T-cell (primary cell): ENCODE data around the gene NUP50. TPM values are rescaled to one million over a fixed set of nuclear protein-coding genes. Genes with fewer than 3 reads are reported as not detected.
"Not testable (repeated sequence)": the region's sequence is repeated elsewhere in the genome, so short reads cannot be mapped to it uniquely, and the experiment has no call there.

Experiments used
- ATAC-seq, 4 experiments: fragments of 200-7000 bp in 3 of 4; fragments of 150-1000 bp in 1 of 4; cut with Tn5 transposase; replicated peaks in 1 of 4; 1 replicate in 3 of 4; 2 replicates in 1 of 4; pipeline ENCODE4 v1.10.0; 2021; ENCODE audit warnings: moderate library complexity in 3 of 4, mild to moderate bottlenecking in 2 of 4, moderate number of reproducible peaks in 1 of 4
- CTCF ChIA-PET, 2 donors: fragments of 300-600 bp; sonication (Branson Sonifier 250); formaldehyde crosslinking; loops; one replicate each; lab custom pipeline; 2022; ENCODE audit warnings: antibody characterized with exemption in 2 of 2; lab: Charles Lee
- POLR2A ChIA-PET, 2 donors: fragments of 300-600 bp; sonication (Branson Sonifier 250); formaldehyde crosslinking; loops; one replicate each; lab custom pipeline; 2022; ENCODE audit warnings: antibody characterized with exemption in 2 of 2; lab: Charles Lee
- DNase-seq, 35 experiments: peaks; one replicate each; pipeline versions ENCODE4 v3.0.0 to v3.0.0-alpha.2; 2013 to 2023
- H3K27ac ChIP-seq: one replicate; pipeline ENCODE4 v1.5.1; 2013; ENCODE audit warnings: low read length
- H3K27me3 ChIP-seq, 2 experiments: replicated peaks in 1 of 2; 1 replicate in 1 of 2; 2 replicates in 1 of 2; pipeline versions ENCODE4 v1.6.1 to v1.7.0; 2013; ENCODE audit warnings: low read length in 1 of 2, mixed read lengths in 1 of 2; ENCODE audit not compliant: control insufficient read depth in 2 of 2, insufficient read depth in 2 of 2; ENCODE audit errors: extremely low read depth in 1 of 2
- H3K36me3 ChIP-seq, 2 donors: 1 replicate in 1 of 2; 2 replicates in 1 of 2; pipeline versions ENCODE4 v1.6.1 to v1.7.0; 2013; ENCODE audit warnings: low read length in 1 of 2; ENCODE audit not compliant: control insufficient read depth in 2 of 2, insufficient read depth in 1 of 2; ENCODE audit errors: extremely low read depth in 1 of 2
- H3K4me1 ChIP-seq, 2 experiments: 1 replicate in 1 of 2; 2 replicates in 1 of 2; pipeline versions ENCODE4 v1.6.1 to v1.7.0; 2013; ENCODE audit warnings: low read length in 2 of 2, mixed read lengths in 1 of 2; ENCODE audit not compliant: insufficient read depth in 2 of 2, control insufficient read depth in 1 of 2; ENCODE audit errors: extremely low read depth in 1 of 2
- H3K4me3 ChIP-seq, 2 donors: 1 replicate in 1 of 2; 2 replicates in 1 of 2; pipeline versions ENCODE4 v1.5.1 to v1.7.0; 2013; ENCODE audit warnings: mild to moderate bottlenecking in 2 of 2, low read length in 1 of 2, moderate library complexity in 1 of 2; ENCODE audit not compliant: control insufficient read depth in 1 of 2; ENCODE audit errors: extremely low read depth in 1 of 2
- H3K9me3 ChIP-seq: 2 replicates; pipeline ENCODE4 v1.7.0; 2013
- H3K27ac Mint-ChIP-seq, 2 donors: one replicate each; pipeline ENCODE4 v1.8.0; 2020 to 2021; ENCODE audit warnings: mild to moderate bottlenecking in 2 of 2, mixed read lengths in 2 of 2
- H3K27me3 Mint-ChIP-seq, 2 donors: one replicate each; pipeline ENCODE4 v1.8.0; 2021 to 2022; ENCODE audit warnings: mixed read lengths in 2 of 2
- H3K36me3 Mint-ChIP-seq: one replicate; pipeline ENCODE4 v1.8.0; 2021; ENCODE audit warnings: mixed read lengths
- H3K4me1 Mint-ChIP-seq, 3 donors: one replicate each; pipeline ENCODE4 v1.8.0; 2020 to 2022; ENCODE audit warnings: mixed read lengths in 3 of 3, mild to moderate bottlenecking in 1 of 3
- H3K4me3 Mint-ChIP-seq, 3 donors: one replicate each; pipeline ENCODE4 v1.8.0; 2020 to 2022; ENCODE audit warnings: mild to moderate bottlenecking in 3 of 3, mixed read lengths in 3 of 3, moderate library complexity in 3 of 3
- H3K9me3 Mint-ChIP-seq, 3 donors: one replicate each; pipeline ENCODE4 v1.8.0; 2020 to 2022; ENCODE audit warnings: mixed read lengths in 3 of 3
- WGBS: methylation state at CpG from one replicate; pipeline ENCODE4 v1.1.5; 2013; ENCODE audit warnings: missing lambda C conversion rate; ENCODE audit not compliant: insufficient coverage; 5-methylcytosine and 5-hydroxymethylcytosine counted together
- total RNA-seq, 35 experiments: library from RNA in 6 of 35; stranded (reverse) in 6 of 35; fragments of 120-200 nt in 1 of 35; gene quantifications; one replicate each; pipeline versions ENCODE4 v1.2.1 to v1.2.4 and lab custom pipeline; 2013 to 2026

Gene NUP50
- total RNA-seq, 5 donors from 2014 or later (not counting 1 experiment from before 2014, with no cell fraction given): 97.0 to 151 (median 126) TPM

GRCh38 chr22:45187891-45188290, 24.2 kb downstream of the NUP50 start:
- Histone ChIP-seq H3K4me3 (no peak overlapping the region), H3K27ac (no peak overlapping the region), H3K9me3 (no peaks in the 10 kb centered on the region), H3K4me1 (no peaks in the 10 kb centered on the region), H3K36me3 (peaks cover 8 to 44% of the 10 kb centered on the region in 2 donors), H3K27me3 (no peaks in the 10 kb centered on the region)
- no peak for ATAC-seq
- Mint-ChIP-seq H3K27ac (peak overlapping the region in 1 of 2 donors; percentile 13), H3K36me3 (peaks cover 25% of the 10 kb centered on the region), H3K4me3 (no peak overlapping the region), H3K27me3 (no peaks in the 10 kb centered on the region), H3K4me1 (peaks cover 6 to 17% (median 10%) of the 10 kb centered on the region in 3 donors), H3K9me3 (no peaks in the 10 kb centered on the region)
- POLR2A ChIA-PET: no interaction called here
- no peak for DNase-seq
- WGBS: no CpG with 5 or more reads among the region's 4 CpGs
- CTCF ChIA-PET: no interaction called here

DNA sequence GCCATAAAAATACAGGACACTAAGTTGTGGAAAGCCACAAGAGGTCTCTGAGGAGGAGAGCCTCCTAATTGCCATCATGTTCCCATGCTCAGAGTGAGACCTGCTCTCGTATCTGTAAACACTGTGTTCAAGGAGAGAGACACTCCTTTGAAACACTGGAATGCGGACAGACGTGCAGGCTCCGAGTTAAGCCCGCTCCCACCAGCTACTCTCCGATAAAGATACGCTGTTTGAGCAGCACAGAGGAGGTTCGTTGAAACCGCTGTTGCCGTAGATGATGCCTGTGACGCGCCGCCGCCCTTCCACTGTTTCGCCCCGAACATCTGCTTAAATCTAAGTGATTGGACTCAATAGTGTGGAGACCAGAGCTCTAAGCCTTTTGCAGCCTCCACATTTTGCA, 25.1 kb downstream of the NUP50 start:
- H3K36me3 ChIP-seq: peaks cover 7 to 36% of the 10 kb centered on the region in 2 donors
- ChIA-PET CTCF (no interaction called here), POLR2A (no interaction called here)
- Mint-ChIP-seq H3K4me3 (no peak overlapping the region), H3K4me1 (peaks cover 6 to 17% (median 10%) of the 10 kb centered on the region in 3 donors), H3K27ac (no peak overlapping the region), H3K27me3 (no peaks in the 10 kb centered on the region), H3K36me3 (peaks cover 19% of the 10 kb centered on the region), H3K9me3 (no peaks in the 10 kb centered on the region)
- H3K27me3 ChIP-seq: no peaks in the 10 kb centered on the region
- no peak overlapping the region for H3K27ac ChIP-seq
- H3K9me3 ChIP-seq: no peaks in the 10 kb centered on the region
- no peak for ATAC-seq
- 88% methylated on average over 9 of the region's 16 CpGs for WGBS
- H3K4me1 ChIP-seq: no peaks in the 10 kb centered on the region
- DNase-seq: no peak
- no peak overlapping the region for H3K4me3 ChIP-seq

DNA sequence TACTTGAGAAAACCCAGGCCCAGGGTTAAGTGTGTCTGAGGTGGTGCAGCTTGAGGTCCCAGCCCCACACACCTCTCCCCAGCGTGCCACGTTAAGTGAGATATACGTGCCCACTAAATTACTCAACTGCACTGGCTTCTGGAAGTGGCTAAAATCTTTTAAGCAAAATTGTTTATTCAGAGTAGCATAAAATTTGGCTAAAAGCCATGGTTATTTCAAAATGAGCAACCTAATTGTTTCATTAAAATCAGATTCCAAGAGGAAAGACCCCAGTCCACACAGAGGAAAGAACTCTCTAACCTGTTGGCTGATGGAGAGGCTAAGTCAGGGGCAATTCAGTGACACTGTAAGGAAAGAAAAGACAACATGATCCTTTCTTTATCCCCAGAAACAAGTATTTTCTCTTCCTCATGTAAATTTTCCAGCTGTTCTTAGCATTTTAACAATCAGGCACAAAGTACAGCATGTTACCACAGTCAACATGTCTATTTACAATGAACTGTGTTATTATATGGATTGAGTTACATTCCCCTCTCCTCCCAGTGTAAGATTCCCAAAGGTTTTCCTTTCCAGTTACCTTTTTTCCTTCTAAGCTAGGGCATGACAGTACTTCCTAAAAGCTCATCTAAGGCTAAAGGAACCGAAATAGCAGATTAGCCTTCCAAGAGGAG, 26.6 kb downstream of the NUP50 start:
- Histone ChIP-seq H3K9me3 (no peaks in the 10 kb centered on the region), H3K36me3 (peaks cover 7 to 24% of the 10 kb centered on the region in 2 donors), H3K27ac (no peak overlapping the region), H3K4me3 (no peak overlapping the region), H3K27me3 (no peaks in the 10 kb centered on the region), H3K4me1 (no peaks in the 10 kb centered on the region)
- Mint-ChIP-seq H3K4me3 (no peak overlapping the region), H3K9me3 (no peaks in the 10 kb centered on the region), H3K4me1 (peaks cover 6 to 15% (median 9%) of the 10 kb centered on the region in 3 donors), H3K27ac (no peak overlapping the region), H3K27me3 (no peaks in the 10 kb centered on the region), H3K36me3 (peaks cover 11% of the 10 kb centered on the region)
- ChIA-PET CTCF (no interaction called here), POLR2A (no interaction called here)
- DNase-seq (no peak), ATAC-seq (no peak)
- WGBS: no CpG with 5 or more reads among the region's 4 CpGs

- H3K4me3 Mint-ChIP-seq, H3K27ac ChIP-seq, DNase-seq, H3K27me3 Mint-ChIP-seq, H3K4me1 ChIP-seq, H3K9me3 Mint-ChIP-seq, H3K4me1 Mint-ChIP-seq, H3K4me3 ChIP-seq, ATAC-seq, H3K27me3 ChIP-seq, H3K9me3 ChIP-seq, H3K27ac Mint-ChIP-seq: not testable (repeated sequence)
- CTCF ChIA-PET: interaction anchor here in 1 of 2 donors (0.8 kb wide), 1 partner anchor 11 kb away, joined by 3 read pairs; no protein-coding TSS in a partner anchor
- WGBS: 100% methylated on average over 5 of the region's 9 CpGs
- H3K36me3 ChIP-seq: peaks cover 15 to 18% of the 10 kb centered on the region in 2 donors
- POLR2A ChIA-PET: interaction anchor here in 1 of 2 donors (0.6 to 0.7 kb wide), 2 partner anchors 9 to 27 kb away, joined by 4 to 6 read pairs; no protein-coding TSS in a partner anchor
- peaks cover 16% of the 10 kb centered on the region for H3K36me3 Mint-ChIP-seq
These were observed 28.0 kb downstream of the NUP50 start for GRCh38 chr22:45191746-45192145.

DNA sequence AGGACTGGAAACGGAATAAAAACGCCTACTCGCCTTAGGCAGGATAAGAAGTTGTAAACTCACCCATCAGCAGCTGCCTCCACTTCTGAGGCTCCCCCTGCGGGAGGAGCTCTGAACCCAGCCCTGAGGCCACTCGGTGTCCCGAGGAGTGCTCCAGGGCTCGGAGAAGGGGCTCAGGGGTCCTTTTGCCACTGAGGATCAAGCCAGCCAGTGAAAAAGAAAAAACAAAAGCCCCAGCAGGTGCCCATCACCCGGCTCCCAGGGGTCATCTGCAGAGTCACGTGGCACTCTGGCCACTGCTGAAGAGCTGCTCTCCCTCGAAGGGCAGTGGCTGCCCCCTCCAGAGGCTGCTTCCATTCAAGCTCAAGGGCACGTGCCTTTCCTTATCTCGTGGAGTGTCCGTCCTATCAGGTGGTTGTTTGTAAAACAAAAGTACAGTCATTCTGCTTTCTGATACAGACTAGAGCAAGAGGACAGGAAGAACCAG, 29.0 kb downstream of the NUP50 start:
- H3K9me3 ChIP-seq: no peaks in the 10 kb centered on the region
- Mint-ChIP-seq H3K4me1 (peaks cover 0 to 2% (median 0%) of the 10 kb centered on the region in 3 donors), H3K9me3 (no peaks in the 10 kb centered on the region), H3K4me3 (no peak overlapping the region), H3K27ac (peak overlapping the region in 1 of 2 donors; percentile 22), H3K36me3 (peaks cover 18% of the 10 kb centered on the region), H3K27me3 (no peaks in the 10 kb centered on the region)
- no peaks in the 10 kb centered on the region for H3K27me3 ChIP-seq
- no peak for DNase-seq
- ChIA-PET POLR2A (no interaction called here), CTCF (interaction anchor here in 1 of 2 donors (0.8 kb wide), 1 partner anchor 12 kb away, joined by 3 read pairs; no protein-coding TSS in a partner anchor)
- H3K36me3 ChIP-seq: peaks cover 15 to 23% of the 10 kb centered on the region in 2 donors
- no peak overlapping the region for H3K4me3 ChIP-seq
- no peak for ATAC-seq
- H3K4me1 ChIP-seq: no peaks in the 10 kb centered on the region
- 90% methylated on average over 12 of the region's 13 CpGs for WGBS
- no peak overlapping the region for H3K27ac ChIP-seq

- WGBS: 95% methylated on average over 17 of the region's 17 CpGs
- ChIA-PET CTCF (no interaction called here), POLR2A (no interaction called here)
- no peaks in the 10 kb centered on the region for H3K4me1 Mint-ChIP-seq
- no peak overlapping the region for H3K27ac Mint-ChIP-seq
- Histone ChIP-seq H3K36me3 (peaks cover 23 to 24% of the 10 kb centered on the region in 2 donors), H3K9me3 (no peaks in the 10 kb centered on the region), H3K4me3 (no peak overlapping the region), H3K4me1 (no peaks in the 10 kb centered on the region), H3K27ac (no peak overlapping the region), H3K27me3 (no peaks in the 10 kb centered on the region)
- DNase-seq (no peak), ATAC-seq (no peak)
- no peaks in the 10 kb centered on the region for H3K27me3 Mint-ChIP-seq
- peaks cover 25% of the 10 kb centered on the region for H3K36me3 Mint-ChIP-seq
- H3K9me3 Mint-ChIP-seq: no peaks in the 10 kb centered on the region
- no peak overlapping the region for H3K4me3 Mint-ChIP-seq
These were observed 31.0 kb downstream of the NUP50 start for GRCh38 chr22:45194686-45195085.
